Neural progenitor cell (in vitro differentiated cells): ENCODE results near the gene VPS50.
"Not testable (repeated sequence)": the region's sequence is repeated elsewhere in the genome, so short reads cannot be mapped to it uniquely, and the experiment has no call there.

Experiments used
- EZH2 ChIP-seq: fragments of 200-600 bp; sonication (generic); IDR thresholded peaks from 2 replicates; pipeline ENCODE4 v1.6.1; 2017; ENCODE audit warnings: antibody characterized with exemption, mild to moderate bottlenecking, moderate library complexity
- EZH2phosphoT487 ChIP-seq: fragments of 200-600 bp; sonication (generic); IDR thresholded peaks from 2 replicates; pipeline ENCODE4 v1.6.1; 2017; ENCODE audit warnings: antibody characterized with exemption
- TF ChIP-seq, protein P1 (sequence below): fragments of 200-600 bp; sonication (generic); IDR thresholded peaks from 2 replicates; pipeline ENCODE4 v1.5.1; 2017; ENCODE audit warnings: antibody characterized with exemption, mild to moderate bottlenecking

DNA sequence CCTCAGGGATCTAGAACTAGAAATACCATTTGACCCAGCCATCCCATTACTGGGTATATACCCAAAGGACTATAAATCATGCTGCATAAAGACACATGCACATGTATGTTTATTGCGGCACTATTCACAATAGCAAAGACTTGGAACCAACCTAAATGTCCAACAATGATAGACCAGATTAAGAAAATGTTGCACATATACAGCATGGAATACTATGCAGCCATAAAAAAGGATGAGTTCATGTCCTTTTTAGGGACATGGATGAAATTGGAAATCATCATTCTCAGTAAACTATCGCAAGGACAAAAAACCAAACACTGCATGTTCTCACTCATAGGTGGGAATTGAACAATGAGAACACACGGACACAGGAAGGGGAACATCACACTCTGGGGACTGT lies 138.8 kb downstream of the VPS50 start:
- TF ChIP-seq, protein P1, sequence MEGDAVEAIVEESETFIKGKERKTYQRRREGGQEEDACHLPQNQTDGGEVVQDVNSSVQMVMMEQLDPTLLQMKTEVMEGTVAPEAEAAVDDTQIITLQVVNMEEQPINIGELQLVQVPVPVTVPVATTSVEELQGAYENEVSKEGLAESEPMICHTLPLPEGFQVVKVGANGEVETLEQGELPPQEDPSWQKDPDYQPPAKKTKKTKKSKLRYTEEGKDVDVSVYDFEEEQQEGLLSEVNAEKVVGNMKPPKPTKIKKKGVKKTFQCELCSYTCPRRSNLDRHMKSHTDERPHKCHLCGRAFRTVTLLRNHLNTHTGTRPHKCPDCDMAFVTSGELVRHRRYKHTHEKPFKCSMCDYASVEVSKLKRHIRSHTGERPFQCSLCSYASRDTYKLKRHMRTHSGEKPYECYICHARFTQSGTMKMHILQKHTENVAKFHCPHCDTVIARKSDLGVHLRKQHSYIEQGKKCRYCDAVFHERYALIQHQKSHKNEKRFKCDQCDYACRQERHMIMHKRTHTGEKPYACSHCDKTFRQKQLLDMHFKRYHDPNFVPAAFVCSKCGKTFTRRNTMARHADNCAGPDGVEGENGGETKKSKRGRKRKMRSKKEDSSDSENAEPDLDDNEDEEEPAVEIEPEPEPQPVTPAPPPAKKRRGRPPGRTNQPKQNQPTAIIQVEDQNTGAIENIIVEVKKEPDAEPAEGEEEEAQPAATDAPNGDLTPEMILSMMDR: not testable (repeated sequence)
- TF ChIP-seq EZH2, EZH2phosphoT487: not testable (repeated sequence)
